Naive thymus-derived CD8-positive, alpha-beta T cell (primary cell): ENCODE data around the gene ACACB. TPM values are rescaled to one million over a fixed set of nuclear protein-coding genes. Genes with fewer than 3 reads are reported as not detected.

Experiments used
- ATAC-seq, 2 donors: fragments of 150-1000 bp; cut with Tn5 transposase in 1 of 2; sonication (Bioruptor Pico), chemical (Tn5 transposase) in 1 of 2; 1 replicate in 1 of 2; 2 replicates in 1 of 2; pipeline ENCODE4 v1.10.0; 2021; ENCODE audit warnings: mild to moderate bottlenecking in 2 of 2, moderate library complexity in 2 of 2
- POLR2A ChIA-PET: fragments of 350-600 bp; sonication (Branson Sonifier 250); formaldehyde crosslinking; loops from one replicate; lab custom pipeline; 2021; ENCODE audit warnings: antibody characterized with exemption; lab: Charles Lee
- DNase-seq, 10 donors: peaks; one replicate each; pipeline versions ENCODE4 v3.0.0 to v3.0.0-alpha.2; 2020 to 2022
- H3K27ac Mint-ChIP-seq, 10 donors: one replicate each; pipeline ENCODE4 v1.8.0; 2020 to 2022; ENCODE audit warnings: mild to moderate bottlenecking in 10 of 10, mixed read lengths in 10 of 10, moderate library complexity in 4 of 10, inconsistent platforms in 1 of 10
- H3K27me3 Mint-ChIP-seq, 5 donors: one replicate each; pipeline ENCODE4 v1.8.0; 2021 to 2022; ENCODE audit warnings: mixed read lengths in 5 of 5
- H3K36me3 Mint-ChIP-seq, 3 donors: one replicate each; pipeline ENCODE4 v1.8.0; 2020 to 2022; ENCODE audit warnings: mixed read lengths in 3 of 3, mild to moderate bottlenecking in 2 of 3, inconsistent platforms in 1 of 3
- H3K4me1 Mint-ChIP-seq, 4 donors: one replicate each; pipeline ENCODE4 v1.8.0; 2021 to 2022; ENCODE audit warnings: mixed read lengths in 4 of 4
- H3K4me3 Mint-ChIP-seq, 10 donors: one replicate each; pipeline ENCODE4 v1.8.0; 2020 to 2022; ENCODE audit warnings: mild to moderate bottlenecking in 10 of 10, mixed read lengths in 10 of 10, moderate library complexity in 6 of 10, inconsistent platforms in 1 of 10
- H3K9me3 Mint-ChIP-seq, 9 donors: one replicate each; pipeline ENCODE4 v1.8.0; 2020 to 2022; ENCODE audit warnings: mixed read lengths in 9 of 9, mild to moderate bottlenecking in 3 of 9, inconsistent platforms in 1 of 9, moderate library complexity in 1 of 9
- polyA plus RNA-seq, 3 donors: library from polyadenylated mRNA; unstranded; fragments of 300-500 nt; fragmentation: Illumina TruSeq; gene quantifications; one replicate each; pipeline ENCODE4 v1.2.3, GENCODE V29; 2021
- total RNA-seq, 8 experiments: library from RNA in 2 of 8; stranded (reverse) in 2 of 8; gene quantifications; one replicate each; pipeline ENCODE4 v1.2.3 and lab custom pipeline; 2021 to 2026

ACACB gene
- total and polyA plus RNA-seq, 5 experiments from 2014 or later: 1.1 to 43.3 (median 3.9) TPM

DNA sequence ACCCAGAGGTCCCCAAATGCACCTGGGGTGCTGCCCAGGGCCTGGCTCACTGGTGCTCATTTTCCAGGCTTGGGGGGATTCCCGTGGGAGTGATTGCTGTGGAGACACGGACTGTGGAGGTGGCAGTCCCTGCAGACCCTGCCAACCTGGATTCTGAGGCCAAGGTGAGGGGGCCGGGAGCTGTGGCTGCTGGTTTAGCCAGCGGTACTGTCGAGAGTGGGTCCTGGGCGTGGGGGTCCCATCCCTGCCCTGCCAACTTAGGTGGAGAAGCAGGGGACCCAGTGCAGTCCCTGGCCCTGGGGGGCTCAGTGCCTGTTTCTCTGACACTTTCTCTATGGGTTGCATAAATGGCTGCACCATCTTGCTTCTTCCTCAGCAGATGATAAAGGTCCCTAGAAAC, 141.8 kb downstream of the ACACB start:
- ATAC-seq: no peak
- Mint-ChIP-seq H3K36me3 (peaks cover 22 to 62% (median 61%) of the 10 kb centered on the region in 3 donors), H3K9me3 (peaks cover 0 to 21% (median 8%) of the 10 kb centered on the region in 9 donors), H3K4me1 (no peaks in the 10 kb centered on the region), H3K27me3 (no peaks in the 10 kb centered on the region), H3K4me3 (no peak overlapping the region), H3K27ac (peak overlapping the region in 1 of 10 donors; percentile 57)
- DNase-seq: no peak
- POLR2A ChIA-PET: no interaction called here

- H3K4me1 Mint-ChIP-seq: no peaks in the 10 kb centered on the region
- no peaks in the 10 kb centered on the region for H3K27me3 Mint-ChIP-seq
- H3K36me3 Mint-ChIP-seq: peaks cover 20 to 62% (median 61%) of the 10 kb centered on the region in 3 donors
- no peak overlapping the region for H3K4me3 Mint-ChIP-seq
- no peak for DNase-seq
- POLR2A ChIA-PET: no interaction called here
- peaks cover 0 to 19% (median 5%) of the 10 kb centered on the region in 9 donors for H3K9me3 Mint-ChIP-seq
- no peak for ATAC-seq
- H3K27ac Mint-ChIP-seq: no peak overlapping the region
Measured at GRCh38 chr12:109258607-109259544, 142.5 kb downstream of the ACACB start.

GRCh38 chr12:109259545-109259895, 143.1 kb downstream of the ACACB start:
- no peak overlapping the region for H3K27ac Mint-ChIP-seq
- peaks cover 18 to 65% (median 58%) of the 10 kb centered on the region in 3 donors for H3K36me3 Mint-ChIP-seq
- POLR2A ChIA-PET: no interaction called here
- peaks cover 0 to 13% (median 3%) of the 10 kb centered on the region in 9 donors for H3K9me3 Mint-ChIP-seq
- H3K4me3 Mint-ChIP-seq: no peak overlapping the region
- H3K4me1 Mint-ChIP-seq: no peaks in the 10 kb centered on the region
- DNase-seq (no peak), ATAC-seq (no peak)
- H3K27me3 Mint-ChIP-seq: no peaks in the 10 kb centered on the region

GRCh38 chr12:109261087-109261486, 144.7 kb downstream of the ACACB start:
- POLR2A ChIA-PET: no interaction called here
- no peak for DNase-seq
- Mint-ChIP-seq H3K27me3 (no peaks in the 10 kb centered on the region), H3K36me3 (peaks cover 6 to 66% (median 47%) of the 10 kb centered on the region in 3 donors), H3K4me3 (no peak overlapping the region), H3K9me3 (peaks cover 0 to 5% (median 3%) of the 10 kb centered on the region in 9 donors), H3K4me1 (no peaks in the 10 kb centered on the region), H3K27ac (no peak overlapping the region)
- no peak for ATAC-seq

GRCh38 chr12:109261939-109262338, 145.6 kb downstream of the ACACB start:
- Mint-ChIP-seq H3K9me3 (peaks cover 0 to 5% (median 3%) of the 10 kb centered on the region in 9 donors), H3K27me3 (no peaks in the 10 kb centered on the region), H3K4me3 (no peak overlapping the region), H3K27ac (no peak overlapping the region), H3K4me1 (no peaks in the 10 kb centered on the region), H3K36me3 (peaks cover 6 to 70% (median 47%) of the 10 kb centered on the region in 3 donors)
- POLR2A ChIA-PET: no interaction called here
- DNase-seq (no peak), ATAC-seq (no peak)

GRCh38 chr12:109263439-109263838, 147.1 kb downstream of the ACACB start:
- no peak overlapping the region for H3K4me3 Mint-ChIP-seq
- POLR2A ChIA-PET: no interaction called here
- peak overlapping the region in 1 of 10 donors; percentile 34 for H3K27ac Mint-ChIP-seq
- no peaks in the 10 kb centered on the region for H3K4me1 Mint-ChIP-seq
- no peak for ATAC-seq
- H3K27me3 Mint-ChIP-seq: no peaks in the 10 kb centered on the region
- no peak for DNase-seq
- peaks cover 6 to 74% (median 47%) of the 10 kb centered on the region in 3 donors for H3K36me3 Mint-ChIP-seq
- peaks cover 0 to 5% (median 3%) of the 10 kb centered on the region in 9 donors for H3K9me3 Mint-ChIP-seq

- H3K4me3 Mint-ChIP-seq: no peak overlapping the region
- H3K27me3 Mint-ChIP-seq: no peaks in the 10 kb centered on the region
- H3K27ac Mint-ChIP-seq: no peak overlapping the region
- POLR2A ChIA-PET: no interaction called here
- H3K4me1 Mint-ChIP-seq: no peaks in the 10 kb centered on the region
- DNase-seq: peak in 1 of 10 donors; percentile 6
- H3K36me3 Mint-ChIP-seq: peaks cover 6 to 70% (median 47%) of the 10 kb centered on the region in 3 donors
- ATAC-seq: no peak
- H3K9me3 Mint-ChIP-seq: peaks cover 0 to 5% (median 3%) of the 10 kb centered on the region in 9 donors
Measured at GRCh38 chr12:109264095-109264942, 147.9 kb downstream of the ACACB start.

DNA sequence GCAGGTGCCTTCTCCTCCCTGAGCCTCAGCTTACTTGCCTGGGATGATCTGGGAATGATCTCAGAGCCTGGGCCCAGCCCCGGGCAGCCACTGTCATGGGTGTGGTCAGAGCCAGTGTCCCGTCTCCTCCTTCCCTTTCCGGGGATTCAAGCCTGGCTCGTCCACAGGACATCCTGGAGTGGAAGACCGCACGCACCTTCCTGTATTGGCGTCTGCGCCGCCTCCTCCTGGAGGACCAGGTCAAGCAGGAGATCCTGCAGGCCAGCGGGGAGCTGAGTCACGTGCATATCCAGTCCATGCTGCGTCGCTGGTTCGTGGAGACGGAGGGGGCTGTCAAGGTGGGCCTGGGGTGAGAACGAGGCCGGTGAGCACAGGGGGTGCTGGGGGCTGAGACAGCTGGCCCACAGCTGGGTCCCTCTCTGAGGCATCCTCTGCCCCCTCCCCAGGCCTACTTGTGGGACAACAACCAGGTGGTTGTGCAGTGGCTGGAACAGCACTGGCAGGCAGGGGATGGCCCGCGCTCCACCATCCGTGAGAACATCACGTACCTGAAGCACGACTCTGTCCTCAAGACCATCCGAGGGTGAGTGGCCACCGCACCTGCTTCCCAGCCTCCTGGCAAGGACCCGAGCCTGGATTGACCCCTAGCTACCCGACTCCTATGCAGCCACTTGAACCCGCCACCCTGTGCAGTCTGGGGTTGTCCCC, 148.7 kb downstream of the ACACB start:
- POLR2A ChIA-PET: interaction anchor here (0.5 kb wide), 1 partner anchor 58 kb away, joined by 5 read pairs; no protein-coding TSS in a partner anchor
- peaks cover 7 to 62% (median 42%) of the 10 kb centered on the region in 3 donors for H3K36me3 Mint-ChIP-seq
- H3K4me3 Mint-ChIP-seq: no peak overlapping the region
- DNase-seq (no peak), ATAC-seq (no peak)
- H3K4me1 Mint-ChIP-seq: no peaks in the 10 kb centered on the region
- no peak overlapping the region for H3K27ac Mint-ChIP-seq
- no peaks in the 10 kb centered on the region for H3K27me3 Mint-ChIP-seq
- peaks cover 0 to 5% (median 3%) of the 10 kb centered on the region in 9 donors for H3K9me3 Mint-ChIP-seq

DNA sequence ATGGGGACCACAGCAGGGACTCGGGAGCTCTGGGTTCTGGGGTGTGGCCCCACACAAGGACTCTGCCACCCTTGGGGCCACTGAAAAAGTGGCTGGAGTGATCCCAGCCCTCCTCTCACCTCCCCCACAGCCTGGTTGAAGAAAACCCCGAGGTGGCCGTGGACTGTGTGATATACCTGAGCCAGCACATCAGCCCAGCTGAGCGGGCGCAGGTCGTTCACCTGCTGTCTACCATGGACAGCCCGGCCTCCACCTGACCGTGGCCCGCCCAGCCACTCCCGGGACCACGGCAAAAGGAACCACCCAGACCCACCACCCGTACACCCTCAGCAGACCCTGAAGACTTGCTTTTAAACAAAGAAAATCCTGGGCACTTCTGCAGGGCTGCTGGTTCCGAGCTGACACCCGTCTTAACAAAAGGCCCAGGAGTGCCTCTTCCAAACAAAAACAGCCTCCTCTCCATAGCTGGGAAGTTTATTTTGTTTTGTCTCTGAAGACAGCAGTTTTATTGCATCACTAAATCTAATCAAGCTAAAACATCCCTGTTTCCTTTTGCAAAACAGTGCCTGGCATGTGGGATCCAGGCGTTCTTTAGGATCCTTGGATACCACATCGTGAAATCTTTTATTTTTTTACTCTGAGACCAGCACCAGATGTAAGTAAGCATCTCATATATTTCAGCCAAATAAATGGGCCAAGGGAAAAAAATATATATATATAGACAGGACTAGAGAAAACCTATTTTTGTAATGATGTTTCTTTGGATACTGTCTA, 149.9 kb downstream of the ACACB start:
- H3K4me1 Mint-ChIP-seq: no peaks in the 10 kb centered on the region
- H3K36me3 Mint-ChIP-seq: peaks cover 17 to 51% (median 34%) of the 10 kb centered on the region in 3 donors

DNA sequence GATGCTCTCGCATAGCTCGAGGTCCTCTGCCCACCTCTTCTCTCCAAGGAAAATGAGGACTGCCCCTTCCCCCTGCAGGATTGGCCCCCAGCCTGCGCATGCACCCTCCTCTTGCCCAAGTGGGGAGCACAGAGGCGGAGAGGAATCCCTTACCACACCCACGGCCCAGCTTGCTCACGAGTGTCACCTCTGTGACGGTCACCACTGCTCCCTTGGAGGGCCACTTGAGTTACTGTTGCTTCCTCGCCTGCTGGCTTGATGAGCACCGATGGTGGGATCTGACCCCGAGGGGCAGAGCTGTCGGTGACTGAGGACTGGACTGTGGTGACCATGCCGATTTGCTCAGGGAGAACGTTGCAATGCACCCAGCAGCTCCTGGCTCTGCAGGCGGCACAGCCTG, 151.0 kb downstream of the ACACB start:
- H3K4me3 Mint-ChIP-seq: no peak overlapping the region
- H3K27me3 Mint-ChIP-seq: no peaks in the 10 kb centered on the region
- H3K27ac Mint-ChIP-seq: no peak overlapping the region
- peaks cover 0 to 10% (median 5%) of the 10 kb centered on the region in 9 donors for H3K9me3 Mint-ChIP-seq
- POLR2A ChIA-PET: no interaction called here
- H3K4me1 Mint-ChIP-seq: no peaks in the 10 kb centered on the region
- ATAC-seq (no peak), DNase-seq (no peak)
- peaks cover 17 to 42% (median 27%) of the 10 kb centered on the region in 3 donors for H3K36me3 Mint-ChIP-seq

More for the DNA sequence above, 149.9 kb downstream of the ACACB start:
- no peak for ATAC-seq
- Mint-ChIP-seq H3K9me3 (peaks cover 0 to 10% (median 5%) of the 10 kb centered on the region in 9 donors), H3K27ac (no peak overlapping the region), H3K27me3 (no peaks in the 10 kb centered on the region), H3K4me3 (no peak overlapping the region)
- POLR2A ChIA-PET: no interaction called here
- DNase-seq: no peak

- ATAC-seq (no peak), DNase-seq (no peak)
- peaks cover 12 to 34% (median 15%) of the 10 kb centered on the region in 3 donors for H3K36me3 Mint-ChIP-seq
- peaks cover 0 to 9% (median 3%) of the 10 kb centered on the region in 9 donors for H3K9me3 Mint-ChIP-seq
- peaks cover 1 to 9% (median 3%) of the 10 kb centered on the region in 5 donors for H3K27me3 Mint-ChIP-seq
- POLR2A ChIA-PET: no interaction called here
- H3K27ac Mint-ChIP-seq: no peak overlapping the region
- no peak overlapping the region for H3K4me3 Mint-ChIP-seq
- H3K4me1 Mint-ChIP-seq: no peaks in the 10 kb centered on the region
Measured at GRCh38 chr12:109268896-109269295, 152.5 kb downstream of the ACACB start.
